NB4 (cell line): ENCODE data around the gene LAMB1.
"Not testable (repeated sequence)": the region's sequence is repeated elsewhere in the genome, so short reads cannot be mapped to it uniquely, and the experiment has no call there.

Source experiments
- DNase-seq: peaks from one replicate; pipeline ENCODE4 v3.0.0; 2010; ENCODE audit warnings: low read depth
- H3K4me3 ChIP-seq: one replicate; pipeline ENCODE4 v1.5.1; 2011; ENCODE audit warnings: mild to moderate bottlenecking, low read depth, low read length, moderate library complexity
- MYC ChIP-seq: IDR thresholded peaks from 2 replicates; pipeline ENCODE4 v1.6.1; 2011; ENCODE audit warnings: low read depth, low read length
- POLR2A ChIP-seq: IDR thresholded peaks from 2 replicates; pipeline ENCODE4 v1.6.1; 2011; ENCODE audit warnings: mild to moderate bottlenecking; ENCODE audit not compliant: insufficient read length; ENCODE audit errors: extremely low read depth
- TF ChIP-seq, protein P1 (sequence below): IDR thresholded peaks from 2 replicates; pipeline ENCODE4 v1.6.1; 2011; ENCODE audit warnings: low read depth, low read length
- TF ChIP-seq, protein P2 (sequence below): IDR thresholded peaks from one replicate; pipeline ENCODE4 v1.5.1; 2012; ENCODE audit warnings: low read depth, low read length

The LAMB1 gene

DNA sequence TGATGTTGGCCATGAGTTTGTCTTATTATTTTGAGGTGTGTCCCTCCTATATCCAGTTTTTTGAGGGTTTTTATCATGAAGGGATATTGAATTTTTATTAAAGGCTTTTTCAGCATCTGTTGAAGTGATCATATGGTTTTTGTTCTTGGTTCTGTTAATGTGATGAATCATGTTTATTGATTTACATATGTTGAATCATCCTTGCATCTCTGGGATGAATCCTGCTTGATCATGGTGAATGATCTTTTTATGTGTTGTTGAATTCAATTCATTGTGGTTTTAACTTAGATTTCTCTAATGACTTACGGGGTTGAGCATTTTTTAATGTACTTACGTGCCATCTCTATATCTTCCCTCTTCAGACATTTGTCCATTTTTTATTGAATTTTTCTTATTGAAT is 89.1 kb downstream of the LAMB1 start:
- H3K4me3 ChIP-seq: no peak overlapping the region
- TF ChIP-seq POLR2A: no peak
- no peak for DNase-seq

DNA sequence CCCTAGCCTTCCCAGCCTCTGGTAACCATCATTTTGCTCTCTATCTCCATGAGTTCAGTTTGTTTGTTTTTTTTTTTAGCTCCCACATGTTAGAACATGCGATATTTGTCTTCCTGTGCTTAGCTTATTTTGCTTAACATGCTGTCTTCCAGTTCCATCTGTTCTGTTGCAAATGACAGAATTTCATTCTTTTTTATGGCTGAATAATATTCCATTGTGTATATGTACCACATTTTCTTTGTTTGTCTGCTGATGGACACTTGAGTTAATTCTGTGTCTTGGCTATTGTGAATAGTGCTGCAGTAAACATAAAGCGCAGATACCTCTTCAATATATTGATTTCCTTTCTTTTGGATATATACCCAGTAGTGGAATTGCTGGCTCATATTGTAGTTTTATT is 91.0 kb downstream of the LAMB1 start:
- DNase-seq: no peak
- H3K4me3 ChIP-seq: no peak overlapping the region
- TF ChIP-seq, protein P1, sequence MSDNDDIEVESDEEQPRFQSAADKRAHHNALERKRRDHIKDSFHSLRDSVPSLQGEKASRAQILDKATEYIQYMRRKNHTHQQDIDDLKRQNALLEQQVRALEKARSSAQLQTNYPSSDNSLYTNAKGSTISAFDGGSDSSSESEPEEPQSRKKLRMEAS: no peak

DNA sequence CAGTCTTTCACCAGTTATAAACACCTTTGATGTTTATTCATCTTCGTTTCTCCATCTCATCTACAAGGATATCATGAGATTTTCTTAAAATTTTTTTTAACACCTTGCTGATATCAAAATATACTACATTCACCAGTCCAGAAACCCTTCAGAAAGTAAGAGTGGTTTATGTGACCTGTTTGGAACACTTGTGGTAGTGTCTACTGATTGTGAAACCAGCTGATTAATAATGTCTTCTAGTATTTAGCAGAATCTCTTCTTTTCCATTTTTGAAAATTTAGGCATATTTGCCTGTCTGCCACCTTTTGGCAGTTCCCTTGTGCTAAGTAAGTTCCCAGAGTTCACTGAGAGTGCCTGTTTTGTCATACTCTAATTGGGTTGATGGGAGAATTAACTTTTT is 93.5 kb downstream of the LAMB1 start:
- no peak for DNase-seq
- H3K4me3 ChIP-seq: no peak overlapping the region

DNA sequence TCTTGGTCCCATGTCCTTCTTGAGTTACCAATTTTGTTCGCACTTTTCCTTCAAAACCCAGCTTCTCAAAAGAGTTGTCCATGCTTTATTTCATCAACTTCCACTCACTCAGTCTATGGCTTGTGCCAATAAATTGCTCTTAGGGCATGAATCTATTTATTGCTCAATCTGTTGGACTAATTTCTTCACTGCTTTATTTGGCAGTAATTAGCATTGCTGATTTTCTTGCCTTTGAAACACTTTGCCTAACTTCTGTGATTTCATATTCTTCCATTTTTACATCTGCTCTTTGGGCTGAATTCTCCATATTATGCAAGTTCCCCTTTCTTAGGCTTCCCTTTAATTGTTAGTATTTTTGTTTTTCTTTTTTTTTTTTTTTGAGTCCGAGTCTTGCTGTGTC is 95.2 kb downstream of the LAMB1 start:
- no peak for DNase-seq
- H3K4me3 ChIP-seq: no peak overlapping the region
- TF ChIP-seq, protein P1: no peak
- TF ChIP-seq MYC: no peak
- TF ChIP-seq, protein P2, sequence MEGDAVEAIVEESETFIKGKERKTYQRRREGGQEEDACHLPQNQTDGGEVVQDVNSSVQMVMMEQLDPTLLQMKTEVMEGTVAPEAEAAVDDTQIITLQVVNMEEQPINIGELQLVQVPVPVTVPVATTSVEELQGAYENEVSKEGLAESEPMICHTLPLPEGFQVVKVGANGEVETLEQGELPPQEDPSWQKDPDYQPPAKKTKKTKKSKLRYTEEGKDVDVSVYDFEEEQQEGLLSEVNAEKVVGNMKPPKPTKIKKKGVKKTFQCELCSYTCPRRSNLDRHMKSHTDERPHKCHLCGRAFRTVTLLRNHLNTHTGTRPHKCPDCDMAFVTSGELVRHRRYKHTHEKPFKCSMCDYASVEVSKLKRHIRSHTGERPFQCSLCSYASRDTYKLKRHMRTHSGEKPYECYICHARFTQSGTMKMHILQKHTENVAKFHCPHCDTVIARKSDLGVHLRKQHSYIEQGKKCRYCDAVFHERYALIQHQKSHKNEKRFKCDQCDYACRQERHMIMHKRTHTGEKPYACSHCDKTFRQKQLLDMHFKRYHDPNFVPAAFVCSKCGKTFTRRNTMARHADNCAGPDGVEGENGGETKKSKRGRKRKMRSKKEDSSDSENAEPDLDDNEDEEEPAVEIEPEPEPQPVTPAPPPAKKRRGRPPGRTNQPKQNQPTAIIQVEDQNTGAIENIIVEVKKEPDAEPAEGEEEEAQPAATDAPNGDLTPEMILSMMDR: no peak

More for the DNA sequence above, 93.5 kb downstream of the LAMB1 start:
- TF ChIP-seq POLR2A: no peak

DNA sequence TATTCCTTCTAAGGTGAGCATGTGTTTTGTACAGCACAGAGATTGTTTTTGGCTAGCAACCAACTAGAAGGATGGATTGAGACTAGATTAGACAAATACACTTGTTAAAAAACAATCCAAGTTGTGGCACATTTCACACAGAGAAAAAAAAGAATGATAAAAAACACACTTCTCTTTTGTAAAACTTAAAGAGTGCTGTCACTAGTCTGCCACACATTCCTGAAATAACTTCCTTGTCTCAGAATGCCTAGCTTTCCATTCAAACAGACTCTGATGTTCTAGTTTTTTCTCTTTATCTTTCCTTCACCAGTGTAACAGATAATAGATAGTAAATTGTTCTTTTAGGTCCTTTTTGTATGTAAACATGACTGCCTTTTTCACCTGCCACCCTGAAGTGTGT is 100.6 kb downstream of the LAMB1 start:
- H3K4me3 ChIP-seq: no peak overlapping the region
- TF ChIP-seq POLR2A (no peak), MYC (no peak)
- TF ChIP-seq, protein P1: no peak
- TF ChIP-seq, protein P2: no peak
- DNase-seq: no peak

DNA sequence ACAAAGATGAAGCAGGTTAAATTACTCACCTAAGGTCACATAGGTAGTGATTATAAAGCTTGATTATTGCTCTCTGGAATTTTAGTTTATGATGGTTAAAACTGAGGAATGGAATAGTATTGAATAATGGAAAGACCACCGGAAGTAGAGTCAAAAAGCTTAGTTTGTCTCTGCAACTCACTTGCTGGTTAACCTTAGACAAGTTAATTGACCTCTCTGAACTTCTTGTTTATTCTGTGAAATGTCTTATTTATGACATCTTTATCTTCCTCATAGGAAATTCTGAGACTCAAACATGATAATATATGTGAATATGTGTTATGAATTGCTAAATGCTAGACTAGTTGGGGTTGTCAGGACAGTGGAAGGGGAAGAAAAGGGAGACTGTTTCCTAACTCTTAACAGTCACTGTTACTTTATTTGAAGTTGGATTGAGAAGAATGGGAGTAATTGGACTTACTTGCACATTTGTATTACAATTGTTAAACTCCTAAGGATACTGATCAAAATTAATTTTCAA is 102.4 kb downstream of the LAMB1 start:
- TF ChIP-seq POLR2A (no peak), MYC (no peak)
- TF ChIP-seq, protein P1: no peak
- TF ChIP-seq, protein P2: no peak
- H3K4me3 ChIP-seq: no peak overlapping the region
- DNase-seq: no peak

DNA sequence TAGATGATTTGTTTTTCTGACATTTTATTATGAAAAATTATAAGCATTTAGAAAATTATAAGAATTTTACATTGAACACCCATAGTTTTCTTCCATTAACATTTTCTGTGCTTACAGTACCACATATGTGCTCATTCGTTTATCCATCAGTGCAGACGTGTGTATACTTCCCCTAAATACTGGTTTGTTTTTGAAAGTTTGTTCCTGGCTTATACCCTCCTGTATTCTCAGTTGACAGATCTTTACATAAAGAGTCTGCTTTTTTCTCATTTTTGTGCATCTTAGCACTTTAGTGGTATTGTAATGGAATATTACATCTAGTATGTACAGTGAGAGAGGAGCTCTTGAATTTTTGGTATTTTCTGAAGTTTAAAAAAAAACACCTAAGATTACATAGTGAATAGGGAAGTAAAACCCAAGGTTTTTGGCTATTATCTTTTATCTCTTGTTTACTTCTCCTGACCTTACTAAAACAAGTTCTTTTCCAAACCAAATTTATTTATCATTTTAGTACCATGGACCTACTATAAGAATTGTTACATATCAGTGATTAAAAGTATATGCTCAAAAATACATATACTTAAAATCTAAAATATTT is 103.9 kb downstream of the LAMB1 start:
- no peak for DNase-seq
- no peak overlapping the region for H3K4me3 ChIP-seq
- TF ChIP-seq, protein P2: no peak
- TF ChIP-seq, protein P1: no peak
- TF ChIP-seq MYC: no peak
- TF ChIP-seq POLR2A: no peak

DNA sequence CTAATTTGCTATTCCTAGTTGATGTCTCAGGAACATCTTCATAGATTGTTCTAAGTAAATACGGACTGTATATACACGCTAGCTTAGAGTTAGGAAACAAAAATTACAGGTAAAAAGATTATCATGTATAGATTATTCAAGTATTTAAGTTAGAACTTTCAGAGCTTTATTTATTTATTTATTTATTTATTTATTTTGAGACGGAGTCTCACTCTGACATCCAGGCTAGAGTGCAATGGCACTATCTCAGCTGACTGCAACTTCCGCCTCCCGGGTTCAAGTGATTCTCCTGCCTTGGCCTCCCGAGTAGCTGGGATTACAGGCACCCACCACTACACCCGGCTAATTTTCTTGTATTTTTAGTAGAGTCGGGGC is 110.6 kb downstream of the LAMB1 start:
- DNase-seq: not testable (repeated sequence)
- peak overlapping the region; percentile 75 for H3K4me3 ChIP-seq
